ENCODE measurements around the gene WWTR1. TPM values are rescaled to one million over a fixed set of nuclear protein-coding genes. Genes with fewer than 3 reads are reported as not detected.

WWTR1 gene
- 393 and 506 TPM in 2 replicates for total RNA-seq

GRCh38 chr3:149657926-149658743 lies at the start of gene WWTR1:
Gene WWTR1, minus strand, starts transcription at chr3:149658025. Its CDS starts 719 bp downstream, at chr3:149657306.

GRCh38 chr3:149474250-149474817 lies 183.5 kb downstream of the WWTR1 start, which contains the start of gene TM4SF4:
Gene TM4SF4, plus strand, starts transcription at chr3:149474697. Its CDS starts 181 bp downstream, at chr3:149474878.

Small RNA genes within 50 kb of the gene (small RNA-seq; reads per million reads assigned to genes)
- not detected for gene RNU6-1098P

Other genes with a start within 250 kb of the WWTR1 start
- not detected in 2 replicates for gene TM4SF4, start 183.3 kb downstream of the WWTR1 start, total RNA-seq
- gene COMMD2, start 94.5 kb upstream of the WWTR1 start, total RNA-seq: 26.5 and 41.4 TPM in 2 replicates
- gene ANKUB1, start 134.5 kb upstream of the WWTR1 start, total RNA-seq: not detected in 2 replicates
- 40.2 and 49.6 TPM in 2 replicates for gene RNF13, start 155.2 kb upstream of the WWTR1 start, total RNA-seq

Data from vein endothelial cell (primary cell).